Neural cell (in vitro differentiated cells): ENCODE data around the gene ZNF281.

Experiments used
- POLR2AphosphoS5 ChIP-seq: IDR thresholded peaks from 2 replicates; pipeline ENCODE4 v1.6.1; 2012
- TF ChIP-seq, protein P1 (sequence below): fragments of 450-650 bp; IDR thresholded peaks from 2 replicates; pipeline ENCODE4 v1.5.1; 2014; ENCODE audit warnings: antibody characterized with exemption, mild to moderate bottlenecking, moderate library complexity; ENCODE audit not compliant: poor library complexity, severe bottlenecking
- TF ChIP-seq, protein P2 (sequence below): IDR thresholded peaks from 2 replicates; pipeline ENCODE4 v1.6.1; 2012; ENCODE audit warnings: borderline replicate concordance

DNA sequence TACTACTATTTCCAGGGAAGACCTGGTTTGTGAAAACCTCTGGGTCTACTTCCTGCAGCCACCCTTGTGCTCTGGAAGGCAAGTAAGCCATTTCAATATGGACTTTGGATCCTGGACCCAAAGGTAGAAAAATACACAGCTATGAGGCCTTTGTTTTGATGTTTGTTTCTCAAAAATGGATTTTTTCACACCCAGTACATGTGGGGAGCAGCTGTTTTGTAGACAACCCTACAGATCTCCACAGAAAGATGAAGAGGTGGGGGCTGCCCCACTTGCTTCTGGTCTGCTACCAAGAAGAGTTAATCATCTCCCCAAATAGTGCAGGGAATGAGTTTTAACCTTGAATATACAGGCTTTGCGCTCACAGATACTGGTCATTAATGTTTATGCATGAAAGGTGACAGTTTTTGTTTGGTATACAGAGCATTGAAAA lies 29.2 kb downstream of the ZNF281 start:
- TF ChIP-seq POLR2AphosphoS5 = no peak
- TF ChIP-seq, protein P1, sequence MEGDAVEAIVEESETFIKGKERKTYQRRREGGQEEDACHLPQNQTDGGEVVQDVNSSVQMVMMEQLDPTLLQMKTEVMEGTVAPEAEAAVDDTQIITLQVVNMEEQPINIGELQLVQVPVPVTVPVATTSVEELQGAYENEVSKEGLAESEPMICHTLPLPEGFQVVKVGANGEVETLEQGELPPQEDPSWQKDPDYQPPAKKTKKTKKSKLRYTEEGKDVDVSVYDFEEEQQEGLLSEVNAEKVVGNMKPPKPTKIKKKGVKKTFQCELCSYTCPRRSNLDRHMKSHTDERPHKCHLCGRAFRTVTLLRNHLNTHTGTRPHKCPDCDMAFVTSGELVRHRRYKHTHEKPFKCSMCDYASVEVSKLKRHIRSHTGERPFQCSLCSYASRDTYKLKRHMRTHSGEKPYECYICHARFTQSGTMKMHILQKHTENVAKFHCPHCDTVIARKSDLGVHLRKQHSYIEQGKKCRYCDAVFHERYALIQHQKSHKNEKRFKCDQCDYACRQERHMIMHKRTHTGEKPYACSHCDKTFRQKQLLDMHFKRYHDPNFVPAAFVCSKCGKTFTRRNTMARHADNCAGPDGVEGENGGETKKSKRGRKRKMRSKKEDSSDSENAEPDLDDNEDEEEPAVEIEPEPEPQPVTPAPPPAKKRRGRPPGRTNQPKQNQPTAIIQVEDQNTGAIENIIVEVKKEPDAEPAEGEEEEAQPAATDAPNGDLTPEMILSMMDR = no peak
- TF ChIP-seq, protein P2, sequence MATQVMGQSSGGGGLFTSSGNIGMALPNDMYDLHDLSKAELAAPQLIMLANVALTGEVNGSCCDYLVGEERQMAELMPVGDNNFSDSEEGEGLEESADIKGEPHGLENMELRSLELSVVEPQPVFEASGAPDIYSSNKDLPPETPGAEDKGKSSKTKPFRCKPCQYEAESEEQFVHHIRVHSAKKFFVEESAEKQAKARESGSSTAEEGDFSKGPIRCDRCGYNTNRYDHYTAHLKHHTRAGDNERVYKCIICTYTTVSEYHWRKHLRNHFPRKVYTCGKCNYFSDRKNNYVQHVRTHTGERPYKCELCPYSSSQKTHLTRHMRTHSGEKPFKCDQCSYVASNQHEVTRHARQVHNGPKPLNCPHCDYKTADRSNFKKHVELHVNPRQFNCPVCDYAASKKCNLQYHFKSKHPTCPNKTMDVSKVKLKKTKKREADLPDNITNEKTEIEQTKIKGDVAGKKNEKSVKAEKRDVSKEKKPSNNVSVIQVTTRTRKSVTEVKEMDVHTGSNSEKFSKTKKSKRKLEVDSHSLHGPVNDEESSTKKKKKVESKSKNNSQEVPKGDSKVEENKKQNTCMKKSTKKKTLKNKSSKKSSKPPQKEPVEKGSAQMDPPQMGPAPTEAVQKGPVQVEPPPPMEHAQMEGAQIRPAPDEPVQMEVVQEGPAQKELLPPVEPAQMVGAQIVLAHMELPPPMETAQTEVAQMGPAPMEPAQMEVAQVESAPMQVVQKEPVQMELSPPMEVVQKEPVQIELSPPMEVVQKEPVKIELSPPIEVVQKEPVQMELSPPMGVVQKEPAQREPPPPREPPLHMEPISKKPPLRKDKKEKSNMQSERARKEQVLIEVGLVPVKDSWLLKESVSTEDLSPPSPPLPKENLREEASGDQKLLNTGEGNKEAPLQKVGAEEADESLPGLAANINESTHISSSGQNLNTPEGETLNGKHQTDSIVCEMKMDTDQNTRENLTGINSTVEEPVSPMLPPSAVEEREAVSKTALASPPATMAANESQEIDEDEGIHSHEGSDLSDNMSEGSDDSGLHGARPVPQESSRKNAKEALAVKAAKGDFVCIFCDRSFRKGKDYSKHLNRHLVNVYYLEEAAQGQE = no peak
